GM18870 (cell line): ENCODE measurements around the gene USB1.

Experiments used
- ATAC-seq: cut with Tn5 transposase; IDR thresholded peaks from one replicate; pipeline ENCODE4 v1.9.1; 2021; ENCODE audit warnings: moderate library complexity; ENCODE audit not compliant: unreplicated experiment

USB1 gene

GRCh38 chr16:58000706-58001676, at the start of gene USB1:
USB1 (plus strand) TSS chr16:58001407; CDS start chr16:58001484, 77 bp downstream.
- ATAC-seq, result peak; percentile 69

GRCh38 chr16:57952909-57953308, 48.3 kb upstream of the USB1 start:
- ATAC-seq, result no peak

GRCh38 chr16:57953857-57954256, 47.4 kb upstream of the USB1 start:
- no peak for ATAC-seq

- ATAC-seq, result no peak
These were observed 45.5 kb upstream of the USB1 start for GRCh38 chr16:57955572-57956188.

- ATAC-seq, result no peak
These were observed 44.9 kb upstream of the USB1 start for GRCh38 chr16:57956270-57956808.

GRCh38 chr16:57956924-57957672, 44.1 kb upstream of the USB1 start:
- ATAC-seq, result no peak

- no peak for ATAC-seq
These were observed 43.4 kb upstream of the USB1 start for GRCh38 chr16:57957673-57958392.

- ATAC-seq, result no peak
These were observed 42.7 kb upstream of the USB1 start for GRCh38 chr16:57958544-57958943.

GRCh38 chr16:57959121-57959520, 42.1 kb upstream of the USB1 start:
- ATAC-seq, result no peak

- ATAC-seq, result no peak
These were observed 41.4 kb upstream of the USB1 start for GRCh38 chr16:57959804-57960203.

GRCh38 chr16:57960310-57960709, 40.9 kb upstream of the USB1 start:
- ATAC-seq, result no peak

- no peak for ATAC-seq
These were observed 40.3 kb upstream of the USB1 start for GRCh38 chr16:57960826-57961472.

- ATAC-seq, result no peak
These were observed 39.7 kb upstream of the USB1 start for GRCh38 chr16:57961538-57961937.

- no peak for ATAC-seq
These were observed 39.2 kb upstream of the USB1 start for GRCh38 chr16:57962046-57962445.

- no peak for ATAC-seq
These were observed 38.5 kb upstream of the USB1 start for GRCh38 chr16:57962756-57963155.

- ATAC-seq, result no peak
These were observed 37.0 kb upstream of the USB1 start for GRCh38 chr16:57964157-57964700.

- no peak for ATAC-seq
These were observed 34.9 kb upstream of the USB1 start for GRCh38 chr16:57966204-57966771.

- no peak for ATAC-seq
These were observed 34.2 kb upstream of the USB1 start for GRCh38 chr16:57966986-57967385.

- ATAC-seq, result no peak
These were observed 33.3 kb upstream of the USB1 start for GRCh38 chr16:57967916-57968315.
